Activated CD4-positive, alpha-beta memory T cell treated with anti-CD3 and anti-CD28 coated beads for 36 hours (primary cell): ENCODE data around the gene ART3. TPM values are rescaled to one million over a fixed set of nuclear protein-coding genes. Genes with fewer than 3 reads are reported as not detected.

ENCODE experiments used
- CTCF ChIA-PET: fragments of 350-600 bp; sonication (Branson Sonifier 250); formaldehyde crosslinking; loops from one replicate; lab custom pipeline; 2021; ENCODE audit warnings: antibody characterized with exemption, inconsistent platforms; lab: Charles Lee
- POLR2A ChIA-PET: fragments of 350-600 bp; sonication (Branson Sonifier 250); formaldehyde crosslinking; loops from one replicate; lab custom pipeline; 2021; ENCODE audit warnings: antibody characterized with exemption; lab: Charles Lee
- DNase-seq: peaks from one replicate; pipeline ENCODE4 v3.0.0-alpha.2; 2020
- H3K27ac Mint-ChIP-seq: one replicate; pipeline ENCODE4 v1.8.0; 2021; ENCODE audit warnings: mixed read lengths
- H3K27me3 Mint-ChIP-seq: one replicate; pipeline ENCODE4 v1.8.0; 2021; ENCODE audit warnings: mixed read lengths
- H3K36me3 Mint-ChIP-seq: one replicate; pipeline ENCODE4 v1.8.0; 2021; ENCODE audit warnings: mixed read lengths
- H3K4me1 Mint-ChIP-seq: one replicate; pipeline ENCODE4 v1.8.0; 2021; ENCODE audit warnings: low read depth, mixed read lengths
- H3K4me3 Mint-ChIP-seq: one replicate; pipeline ENCODE4 v1.8.0; 2021; ENCODE audit warnings: mild to moderate bottlenecking, mixed read lengths
- H3K9me3 Mint-ChIP-seq: one replicate; pipeline ENCODE4 v1.8.0; 2021; ENCODE audit warnings: mixed read lengths
- intact Hi-C: fragments of 100-400 bp; cut with micrococcal nuclease; formaldehyde crosslinking; loops from one replicate; pipeline ENCODE4 v1.15.1; 2023
- total RNA-seq, 2 experiments: library from RNA; stranded (reverse); gene quantifications; one replicate each; pipeline ENCODE4 v1.2.3, GENCODE V29; 2021

ART3 gene
- total RNA-seq, 2 experiments from 2014 or later = 0.36 TPM; not detected in 1

DNA sequence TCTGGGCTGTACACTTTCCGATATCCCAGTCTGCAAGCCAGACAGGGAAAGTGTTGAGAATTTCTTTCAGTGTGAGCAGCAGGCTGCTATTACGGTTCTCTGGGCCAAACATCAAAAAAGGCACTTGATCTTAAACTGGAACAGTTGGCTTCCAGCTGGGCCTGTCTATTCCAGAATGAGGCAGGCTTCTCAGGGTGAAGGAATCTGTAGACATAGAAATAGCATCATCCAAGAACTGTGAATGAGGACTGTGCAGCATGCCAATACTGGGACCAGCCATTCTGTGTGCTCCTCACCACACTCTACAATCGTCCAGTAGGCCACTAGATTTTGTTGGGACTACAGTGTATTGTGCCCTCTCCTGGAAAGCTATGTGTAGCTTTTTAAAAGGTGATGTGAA lies 31.1 kb downstream of the ART3 start:
- no peak overlapping the region for H3K4me3 Mint-ChIP-seq
- DNase-seq = no peak
- ChIA-PET CTCF (interaction anchor here (1.1 to 1.7 kb wide), 2 partner anchors 18 to 110 kb away, joined by 3 to 7 read pairs; no protein-coding TSS in a partner anchor), POLR2A (no interaction called here)
- no peak overlapping the region for H3K27ac Mint-ChIP-seq
- no peaks in the 10 kb centered on the region for H3K36me3 Mint-ChIP-seq
- no peaks in the 10 kb centered on the region for H3K27me3 Mint-ChIP-seq
- H3K9me3 Mint-ChIP-seq = no peaks in the 10 kb centered on the region
- intact Hi-C loops = no loop called here
- no peaks in the 10 kb centered on the region for H3K4me1 Mint-ChIP-seq

DNA sequence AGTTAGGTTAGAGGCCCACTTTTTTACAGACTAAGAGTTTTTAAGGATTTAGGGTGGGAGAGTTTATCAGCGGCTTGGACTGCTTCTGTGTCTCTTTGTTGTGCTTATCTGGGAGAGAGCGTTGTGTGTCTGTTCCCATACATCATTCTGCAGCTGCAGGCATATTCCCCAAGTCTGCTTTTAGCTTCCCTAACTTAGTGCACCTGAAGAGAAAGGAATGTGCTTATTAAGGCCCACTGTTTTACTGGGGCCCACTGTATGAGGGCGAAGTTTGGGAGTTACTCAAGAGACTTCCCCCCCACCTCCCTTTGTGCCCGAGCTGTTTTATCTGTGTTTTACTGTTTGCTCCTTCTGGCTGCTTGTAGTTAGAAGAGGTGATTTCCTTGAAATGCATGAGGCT lies 31.9 kb downstream of the ART3 start:
- intact Hi-C loops = no loop called here
- Mint-ChIP-seq H3K36me3 (no peaks in the 10 kb centered on the region), H3K4me1 (no peaks in the 10 kb centered on the region), H3K9me3 (no peaks in the 10 kb centered on the region), H3K27ac (no peak overlapping the region), H3K4me3 (no peak overlapping the region), H3K27me3 (no peaks in the 10 kb centered on the region)
- ChIA-PET CTCF (interaction anchor here (1.7 kb wide), 1 partner anchor 110 kb away, joined by 7 read pairs; no protein-coding TSS in a partner anchor), POLR2A (no interaction called here)
- DNase-seq = no peak

GRCh38 chr4:76108467-76109181 lies 34.1 kb downstream of the ART3 start:
- Mint-ChIP-seq H3K4me3 (no peak overlapping the region), H3K4me1 (no peaks in the 10 kb centered on the region), H3K9me3 (no peaks in the 10 kb centered on the region), H3K27ac (no peak overlapping the region), H3K27me3 (no peaks in the 10 kb centered on the region), H3K36me3 (peaks cover 9% of the 10 kb centered on the region)
- POLR2A ChIA-PET = no interaction called here
- intact Hi-C loops = no loop called here
- CTCF ChIA-PET = interaction anchor here (1.4 kb wide), 1 partner anchor 113 kb away, joined by 6 read pairs; no protein-coding TSS in a partner anchor
- no peak for DNase-seq

DNA sequence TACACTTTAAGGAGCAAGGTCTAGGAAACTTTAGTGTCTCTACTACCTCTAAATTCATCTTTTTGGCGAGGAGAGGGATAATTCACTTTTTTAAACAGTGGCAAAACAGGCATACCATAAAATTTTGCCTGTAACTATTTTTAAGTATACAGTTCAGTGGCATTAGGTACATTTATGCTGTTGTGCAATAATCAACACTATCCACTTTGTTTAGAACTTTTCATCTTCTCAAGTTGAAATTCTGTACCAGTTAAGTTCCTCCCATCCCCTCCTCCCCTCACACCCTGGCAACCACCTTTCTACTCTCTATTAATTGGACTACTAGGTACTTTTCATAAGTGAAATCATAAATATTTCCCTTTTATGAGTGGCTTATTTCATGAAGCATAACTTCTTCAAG lies 42.3 kb downstream of the ART3 start:
- H3K27ac Mint-ChIP-seq = no peak overlapping the region

GRCh38 chr4:76117536-76117935 lies 43.0 kb downstream of the ART3 start:
- H3K4me1 Mint-ChIP-seq = peaks cover 6% of the 10 kb centered on the region
- CTCF ChIA-PET = no interaction called here
- peaks cover 54% of the 10 kb centered on the region for H3K36me3 Mint-ChIP-seq
- POLR2A ChIA-PET = no interaction called here
- no peak overlapping the region for H3K4me3 Mint-ChIP-seq
- H3K9me3 Mint-ChIP-seq = no peaks in the 10 kb centered on the region
- H3K27ac Mint-ChIP-seq = no peak overlapping the region
- DNase-seq = no peak
- intact Hi-C loops = no loop called here
- no peaks in the 10 kb centered on the region for H3K27me3 Mint-ChIP-seq

More for the DNA sequence above, 42.3 kb downstream of the ART3 start:
- Mint-ChIP-seq H3K4me1 (peaks cover 6% of the 10 kb centered on the region), H3K27me3 (no peaks in the 10 kb centered on the region), H3K4me3 (no peak overlapping the region), H3K36me3 (peaks cover 52% of the 10 kb centered on the region), H3K9me3 (no peaks in the 10 kb centered on the region)
- no peak for DNase-seq
- POLR2A ChIA-PET = no interaction called here
- intact Hi-C loops = no loop called here
- CTCF ChIA-PET = no interaction called here

DNA sequence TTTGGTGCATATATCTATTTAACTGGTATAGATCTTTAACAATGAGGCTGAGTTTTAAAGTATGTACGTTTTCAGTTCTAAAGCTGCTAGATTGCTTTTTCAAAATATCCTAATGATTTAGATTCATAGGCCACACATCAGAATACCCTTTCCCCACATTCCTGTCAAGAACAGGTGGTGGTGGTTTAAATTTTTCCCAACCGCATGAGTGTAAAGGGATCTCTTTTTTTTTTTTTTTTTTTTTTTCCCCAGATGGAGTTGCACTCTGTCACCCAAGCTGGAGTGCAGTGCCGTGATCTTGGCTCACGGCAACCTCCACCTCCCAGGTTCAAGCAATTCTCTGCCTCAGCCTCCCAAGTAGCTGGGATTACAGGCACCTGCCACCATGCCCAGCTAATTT lies 45.7 kb downstream of the ART3 start:
- peaks cover 63% of the 10 kb centered on the region for H3K36me3 Mint-ChIP-seq

GRCh38 chr4:76125816-76126215 lies 51.3 kb downstream of the ART3 start:
- CTCF ChIA-PET = no interaction called here

More for the DNA sequence above, 45.7 kb downstream of the ART3 start:
- POLR2A ChIA-PET = no interaction called here
- Mint-ChIP-seq H3K9me3 (no peaks in the 10 kb centered on the region), H3K4me1 (peaks cover 6% of the 10 kb centered on the region), H3K27ac (no peak overlapping the region), H3K4me3 (no peak overlapping the region), H3K27me3 (no peaks in the 10 kb centered on the region)
- intact Hi-C loops = no loop called here
- CTCF ChIA-PET = interaction anchor here (0.9 to 1.3 kb wide), 2 partner anchors 59 to 124 kb away, joined by 3 to 4 read pairs; no protein-coding TSS in a partner anchor
- no peak for DNase-seq

GRCh38 chr4:76127754-76128153 lies 53.2 kb downstream of the ART3 start:
- H3K36me3 Mint-ChIP-seq = peaks cover 39% of the 10 kb centered on the region
- no peaks in the 10 kb centered on the region for H3K4me1 Mint-ChIP-seq
- no peak overlapping the region for H3K27ac Mint-ChIP-seq
- no peak for DNase-seq
- H3K27me3 Mint-ChIP-seq = no peaks in the 10 kb centered on the region
- H3K9me3 Mint-ChIP-seq = no peaks in the 10 kb centered on the region
- POLR2A ChIA-PET = no interaction called here
- CTCF ChIA-PET = interaction anchor here (1.1 kb wide), 2 partner anchors 52 to 131 kb away, joined by 3 read pairs; no protein-coding TSS in a partner anchor
- intact Hi-C loops = no loop called here
- no peak overlapping the region for H3K4me3 Mint-ChIP-seq

More at GRCh38 chr4:76125816-76126215, 51.3 kb downstream of the ART3 start:
- H3K4me3 Mint-ChIP-seq = no peak overlapping the region
- DNase-seq = no peak
- intact Hi-C loops = no loop called here
- H3K4me1 Mint-ChIP-seq = no peaks in the 10 kb centered on the region
- peaks cover 43% of the 10 kb centered on the region for H3K36me3 Mint-ChIP-seq
- no peaks in the 10 kb centered on the region for H3K9me3 Mint-ChIP-seq
- no peak overlapping the region for H3K27ac Mint-ChIP-seq
- no peaks in the 10 kb centered on the region for H3K27me3 Mint-ChIP-seq
- POLR2A ChIA-PET = no interaction called here

- DNase-seq = no peak
- POLR2A ChIA-PET = no interaction called here
- H3K27me3 Mint-ChIP-seq = no peaks in the 10 kb centered on the region
- CTCF ChIA-PET = no interaction called here
- H3K4me3 Mint-ChIP-seq = no peak overlapping the region
- H3K4me1 Mint-ChIP-seq = peaks cover 16% of the 10 kb centered on the region
- H3K9me3 Mint-ChIP-seq = no peaks in the 10 kb centered on the region
- peaks cover 38% of the 10 kb centered on the region for H3K36me3 Mint-ChIP-seq
- H3K27ac Mint-ChIP-seq = no peak overlapping the region
- intact Hi-C loops = no loop called here
Observed at GRCh38 chr4:76141241-76141640, 66.7 kb downstream of the ART3 start.

DNA sequence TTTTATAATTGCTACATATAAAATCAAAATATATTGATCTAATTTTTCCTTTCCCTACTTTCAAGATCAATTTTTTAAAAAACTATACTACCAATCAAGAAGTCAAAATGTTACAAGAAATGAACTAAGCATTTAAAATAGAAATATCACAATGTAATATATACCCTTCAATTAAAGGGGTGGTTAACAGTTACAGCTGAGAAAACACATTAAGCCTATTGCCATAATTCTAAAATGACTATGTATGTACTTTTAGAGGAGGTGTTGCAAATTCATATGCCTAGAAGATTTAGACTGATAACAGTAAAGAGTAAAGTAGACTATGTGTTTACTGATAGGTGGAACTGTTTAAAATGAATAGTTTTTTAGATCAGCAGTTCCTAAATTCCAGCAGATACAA lies 70.0 kb downstream of the ART3 start:
- no peaks in the 10 kb centered on the region for H3K27me3 Mint-ChIP-seq
- peaks cover 28% of the 10 kb centered on the region for H3K4me1 Mint-ChIP-seq
- no peak for DNase-seq
- no peak overlapping the region for H3K27ac Mint-ChIP-seq
- ChIA-PET CTCF (no interaction called here), POLR2A (no interaction called here)
- intact Hi-C loops = no loop called here
- no peak overlapping the region for H3K4me3 Mint-ChIP-seq
- H3K9me3 Mint-ChIP-seq = no peaks in the 10 kb centered on the region
- peaks cover 26% of the 10 kb centered on the region for H3K36me3 Mint-ChIP-seq

DNA sequence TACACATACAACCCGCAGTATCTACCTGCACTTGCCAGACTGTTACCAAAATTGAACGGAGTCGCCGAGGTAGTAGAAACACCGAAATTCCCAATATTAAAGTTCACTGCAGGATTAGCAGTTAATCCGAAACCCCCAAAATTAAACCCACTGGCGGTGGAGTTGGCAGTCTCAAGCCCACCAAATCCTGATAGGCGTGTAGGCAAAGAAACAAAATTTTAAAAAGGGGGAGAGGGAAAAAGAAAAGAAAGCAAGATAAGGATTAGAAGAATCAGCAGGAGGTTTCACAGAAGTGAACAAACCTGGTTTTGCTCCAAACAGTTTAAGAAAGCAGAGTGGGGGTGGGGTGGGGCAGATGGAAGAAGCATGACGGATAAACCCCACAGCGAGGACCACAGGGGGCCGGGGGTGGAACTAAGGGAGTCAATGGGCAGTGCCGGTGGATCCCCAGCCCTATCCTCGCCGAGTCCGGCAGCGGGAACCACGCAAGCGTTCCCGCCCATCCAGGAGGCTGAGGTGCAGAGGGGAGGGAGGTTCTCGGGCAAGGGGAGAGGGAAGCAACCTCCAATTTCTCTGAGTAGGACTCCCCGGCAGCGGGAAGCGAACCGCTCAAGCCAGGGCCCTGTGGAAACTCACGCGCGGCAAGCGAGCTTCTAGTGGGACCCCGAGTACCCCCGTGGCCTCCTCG lies 73.1 kb downstream of the ART3 start:
- DNase-seq = peak; percentile 70
- intact Hi-C loops = loop anchor here (1.0 to 5.0 kb wide), 5 partner anchors 65 to 423 kb away; partner anchors contain the start of genes NAAA, SCARB2, SDAD1 and USO1
- Mint-ChIP-seq H3K9me3 (no peaks in the 10 kb centered on the region), H3K36me3 (peaks cover 10% of the 10 kb centered on the region), H3K4me3 (peak overlapping the region; percentile 91), H3K4me1 (peaks cover 25% of the 10 kb centered on the region), H3K27me3 (no peaks in the 10 kb centered on the region), H3K27ac (peak overlapping the region; percentile 88)
- ChIA-PET CTCF (interaction anchor here (1.5 to 1.6 kb wide), 2 partner anchors 208 to 231 kb away, joined by 3 to 4 read pairs; no protein-coding TSS in a partner anchor), POLR2A (interaction anchor here (0.9 to 1.5 kb wide), 3 partner anchors 207 to 423 kb away, joined by 3 to 4 read pairs (median 3); partner anchors contain the start of genes NAAA and USO1)
